ENCODE data around the gene TMEM181. TPM values are rescaled to one million over a fixed set of nuclear protein-coding genes. Genes with fewer than 3 reads are reported as not detected.

The TMEM181 gene
- total and polyA plus RNA-seq, 4 donors = 6.4 to 15.6 (median 12.6) TPM

DNA sequence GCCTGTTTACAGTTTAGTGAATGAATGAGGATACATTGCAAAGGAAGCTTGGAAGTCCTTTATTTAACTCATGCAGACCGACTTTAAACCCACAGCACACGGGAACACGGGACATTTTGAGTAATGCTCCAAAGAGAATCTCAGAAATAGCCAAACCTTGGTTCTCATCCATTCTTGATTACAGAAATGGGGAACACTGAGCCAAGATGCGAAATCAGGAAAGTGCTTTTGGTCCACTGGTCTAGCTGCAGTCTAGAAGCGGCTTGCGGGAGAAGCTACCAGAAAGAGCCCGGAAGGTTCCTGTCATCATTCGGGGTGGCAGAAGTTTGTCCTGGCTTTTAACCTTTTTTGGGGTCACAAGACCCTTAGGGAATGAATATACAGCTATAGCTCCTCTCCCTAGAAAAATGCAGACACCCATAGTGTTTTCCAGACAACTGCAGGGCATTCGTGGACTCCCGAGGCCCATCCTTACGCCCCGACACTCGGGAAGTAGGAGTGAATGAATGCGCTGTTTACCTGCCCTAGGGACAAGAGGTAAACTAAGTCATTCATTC, 475 bp upstream of the TMEM181 start (continued):
- TF ChIP-seq ATF3 (IDR thresholded peaks at IDR 0.05) = no peak
- TF ChIP-seq YY1 (IDR thresholded peaks at IDR 0.05) = no peak
- no peak for TF ChIP-seq EGR1 (IDR thresholded peaks at IDR 0.05; ENCODE audit: low read depth in 2 of 2)
- TF ChIP-seq JUND (IDR thresholded peaks at IDR 0.05) = no peak
- no peak for TF ChIP-seq FOXA1 (IDR thresholded peaks at IDR 0.05)
- no peak for TF ChIP-seq GABPA (IDR thresholded peaks at IDR 0.05 in 1 of 2, conservative IDR thresholded peaks at IDR 0.05 in 1 of 2)
- TF ChIP-seq TAF1 (conservative IDR thresholded peaks at IDR 0.05) = no peak
- no peak for TF ChIP-seq HNF4A (conservative IDR thresholded peaks at IDR 0.05)
- TF ChIP-seq SP1 (IDR thresholded peaks at IDR 0.05) = no peak

DNA sequence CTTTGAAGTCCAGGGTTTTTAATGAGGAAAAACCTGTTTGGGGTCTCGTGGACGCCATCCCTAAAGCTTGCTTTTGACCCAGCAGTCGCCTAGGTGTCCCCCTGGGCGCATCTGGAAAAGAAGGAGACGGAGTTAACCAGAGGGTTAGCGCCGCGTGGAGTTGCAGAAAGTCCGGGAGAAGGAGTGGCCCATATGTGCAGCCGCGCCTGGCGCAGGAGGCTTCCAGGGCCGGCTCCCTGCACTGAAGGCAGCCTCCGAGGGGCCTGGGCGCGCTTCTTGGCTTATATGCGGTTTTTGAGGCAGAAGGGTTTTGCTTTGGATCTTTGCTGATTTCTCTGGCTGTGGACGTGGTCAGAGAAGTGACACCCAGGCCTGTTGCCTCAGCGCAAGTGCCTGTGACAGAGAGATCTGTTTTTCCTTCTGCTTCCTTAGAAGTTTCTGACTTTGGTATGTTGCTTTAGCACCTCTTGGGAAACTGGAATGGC, 987 bp downstream of the TMEM181 start:
- TF ChIP-seq HNF4G (IDR thresholded peaks at IDR 0.05) (no peak), TAF1 (conservative IDR thresholded peaks at IDR 0.05) (no peak), RXRA (IDR thresholded peaks at IDR 0.05) (no peak), YY1 (IDR thresholded peaks at IDR 0.05) (no peak), RAD21 (IDR thresholded peaks at IDR 0.05) (no peak), NR2F2 (IDR thresholded peaks at IDR 0.05) (no peak), CTCF (IDR thresholded peaks at IDR 0.05; ENCODE audit: low read depth, low read length, missing input control) (no peak), EGR1 (IDR thresholded peaks at IDR 0.05; ENCODE audit: low read depth in 2 of 2) (no peak), GABPA (IDR thresholded peaks at IDR 0.05 in 1 of 2, conservative IDR thresholded peaks at IDR 0.05 in 1 of 2) (no peak), ATF3 (IDR thresholded peaks at IDR 0.05) (no peak), FOXA2 (IDR thresholded peaks at IDR 0.05) (no peak)
- TF ChIP-seq, protein P1, sequence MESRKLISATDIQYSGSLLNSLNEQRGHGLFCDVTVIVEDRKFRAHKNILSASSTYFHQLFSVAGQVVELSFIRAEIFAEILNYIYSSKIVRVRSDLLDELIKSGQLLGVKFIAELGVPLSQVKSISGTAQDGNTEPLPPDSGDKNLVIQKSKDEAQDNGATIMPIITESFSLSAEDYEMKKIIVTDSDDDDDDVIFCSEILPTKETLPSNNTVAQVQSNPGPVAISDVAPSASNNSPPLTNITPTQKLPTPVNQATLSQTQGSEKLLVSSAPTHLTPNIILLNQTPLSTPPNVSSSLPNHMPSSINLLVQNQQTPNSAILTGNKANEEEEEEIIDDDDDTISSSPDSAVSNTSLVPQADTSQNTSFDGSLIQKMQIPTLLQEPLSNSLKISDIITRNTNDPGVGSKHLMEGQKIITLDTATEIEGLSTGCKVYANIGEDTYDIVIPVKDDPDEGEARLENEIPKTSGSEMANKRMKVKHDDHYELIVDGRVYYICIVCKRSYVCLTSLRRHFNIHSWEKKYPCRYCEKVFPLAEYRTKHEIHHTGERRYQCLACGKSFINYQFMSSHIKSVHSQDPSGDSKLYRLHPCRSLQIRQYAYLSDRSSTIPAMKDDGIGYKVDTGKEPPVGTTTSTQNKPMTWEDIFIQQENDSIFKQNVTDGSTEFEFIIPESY (IDR thresholded peaks at IDR 0.05) = no peak
- H3K4me1 ChIP-seq (ENCODE audit: control insufficient read depth in 4 of 4, insufficient read depth in 4 of 4, low read length in 3 of 4) = peaks cover 3 to 18% (median 11%) of the 10 kb centered on the region in 4 donors
- H3K9ac ChIP-seq (ENCODE audit: low read depth in 1 of 2, low read length in 2 of 2) = peak overlapping the region in 1 of 2 donors; percentile 82
- peak overlapping the region; percentile 76 to 79 for H3K27ac ChIP-seq (ENCODE audit: low read depth in 1 of 2, low read length in 2 of 2)
- WGBS = 10% methylated on average over 19 of the region's 19 CpGs
- peak overlapping the region; percentile 76 to 96 (median 95) for H3K4me3 ChIP-seq (ENCODE audit: low read depth in 1 of 3, low read length in 3 of 3)
- H3K9me3 ChIP-seq (ENCODE audit: control insufficient read depth in 4 of 4, low read length in 3 of 4) = no peaks in the 10 kb centered on the region
- peaks cover 0 to 2% (median 0%) of the 10 kb centered on the region in 4 donors for H3K36me3 ChIP-seq (ENCODE audit: control insufficient read depth in 4 of 4, insufficient read depth in 3 of 4, low read depth in 1 of 4, low read length in 3 of 4)
- no peaks in the 10 kb centered on the region for H3K27me3 ChIP-seq (ENCODE audit: control insufficient read depth in 4 of 4, insufficient read depth in 4 of 4, low read length in 3 of 4)
- DNase-seq (ENCODE audit: low spot score) = peak; percentile 50

- Histone ChIP-seq H3K27ac (ENCODE audit: low read depth in 1 of 2, low read length in 2 of 2) (no peak overlapping the region), H3K36me3 (ENCODE audit: control insufficient read depth in 4 of 4, insufficient read depth in 3 of 4, low read depth in 1 of 4, low read length in 3 of 4) (peaks cover 0 to 2% (median 0%) of the 10 kb centered on the region in 4 donors), H3K4me1 (ENCODE audit: control insufficient read depth in 4 of 4, insufficient read depth in 4 of 4, low read length in 3 of 4) (peaks cover 3 to 18% (median 11%) of the 10 kb centered on the region in 4 donors), H3K9me3 (ENCODE audit: control insufficient read depth in 4 of 4, low read length in 3 of 4) (no peaks in the 10 kb centered on the region), H3K27me3 (ENCODE audit: control insufficient read depth in 4 of 4, insufficient read depth in 4 of 4, low read length in 3 of 4) (no peaks in the 10 kb centered on the region), H3K4me3 (ENCODE audit: low read depth in 1 of 3, low read length in 3 of 3) (no peak overlapping the region), H3K9ac (ENCODE audit: low read depth in 1 of 2, low read length in 2 of 2) (peak overlapping the region in 1 of 2 donors; percentile 82)
- DNase-seq (ENCODE audit: low spot score) = no peak
- WGBS = 80% methylated on average over 14 of the region's 14 CpGs
- TF ChIP-seq HNF4G (IDR thresholded peaks at IDR 0.05) (no peak), GABPA (IDR thresholded peaks at IDR 0.05 in 1 of 2, conservative IDR thresholded peaks at IDR 0.05 in 1 of 2) (no peak), HNF4A (conservative IDR thresholded peaks at IDR 0.05) (no peak)
Measured at GRCh38 chr6:158561321-158561884, 1.5 kb downstream of the TMEM181 start.

Data from liver (tissue), 9 donors.